ENCODE results near the gene GRAMD1B.

Gene GRAMD1B

DNA sequence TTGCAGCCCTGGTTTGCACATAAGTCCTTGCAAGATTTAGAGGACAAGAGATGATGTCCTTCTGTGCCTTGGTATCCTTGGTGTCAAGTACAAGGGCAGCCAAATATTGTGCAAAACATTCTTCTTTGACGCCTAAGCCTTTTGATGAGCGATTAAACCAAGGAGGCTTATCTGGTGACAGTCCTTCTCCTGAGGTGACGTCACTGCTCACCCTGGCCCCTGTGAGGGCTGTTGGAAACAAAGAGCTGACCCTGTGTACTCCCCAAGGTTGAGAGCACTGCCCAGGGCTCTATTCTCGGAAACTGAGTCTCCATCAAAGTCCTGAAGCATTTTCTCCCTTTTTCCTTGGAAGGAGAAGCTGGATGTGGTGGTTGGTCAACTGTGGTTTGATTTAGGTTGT is 4.7 kb upstream of the GRAMD1B start:
- Mint-ChIP-seq H3K4me3 (no peak overlapping the region), H3K36me3 (no peaks in the 10 kb centered on the region)

GRCh38 chr11:123426789-123427188 is 3.3 kb upstream of the GRAMD1B start:
- Mint-ChIP-seq H3K27me3 (peaks cover 27 to 34% of the 10 kb centered on the region in 2 donors), H3K4me1 (peaks cover 2 to 11% of the 10 kb centered on the region in 2 donors), H3K27ac (no peak overlapping the region), H3K36me3 (no peaks in the 10 kb centered on the region), H3K9me3 (no peaks in the 10 kb centered on the region), H3K4me3 (no peak overlapping the region)
- no peak for ATAC-seq (replicated peaks)
- no peak for DNase-seq

More for the DNA sequence above, 4.7 kb upstream of the GRAMD1B start:
- ATAC-seq (replicated peaks) (no peak), DNase-seq (no peak)
- peaks cover 24 to 30% of the 10 kb centered on the region in 2 donors for H3K27me3 Mint-ChIP-seq
- H3K9me3 Mint-ChIP-seq: no peaks in the 10 kb centered on the region
- H3K4me1 Mint-ChIP-seq: peaks cover 2 to 10% of the 10 kb centered on the region in 2 donors
- no peak overlapping the region for H3K27ac Mint-ChIP-seq

DNA sequence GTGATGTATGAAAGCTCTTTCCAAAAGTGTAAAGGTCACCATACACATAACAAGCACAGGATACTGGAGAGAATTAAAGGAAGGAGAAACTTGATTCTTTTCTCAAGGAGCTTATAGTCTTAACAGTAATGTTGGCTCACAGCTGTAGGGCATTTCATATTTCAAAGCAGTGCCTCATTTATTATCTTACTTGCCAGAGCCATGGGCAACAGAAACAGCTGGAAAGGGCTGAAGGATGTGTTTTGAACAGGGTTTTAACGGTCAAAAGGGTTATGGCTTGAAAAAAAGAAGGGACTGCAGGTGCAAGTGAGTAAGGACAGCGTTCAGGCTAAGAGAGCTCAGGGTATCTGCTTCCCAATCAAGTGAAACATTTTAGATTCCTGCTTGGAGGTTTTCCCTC is 2.7 kb upstream of the GRAMD1B start:
- Mint-ChIP-seq H3K4me3 (no peak overlapping the region), H3K27ac (no peak overlapping the region), H3K27me3 (peaks cover 33 to 40% of the 10 kb centered on the region in 2 donors), H3K36me3 (no peaks in the 10 kb centered on the region), H3K9me3 (no peaks in the 10 kb centered on the region), H3K4me1 (peaks cover 2 to 11% of the 10 kb centered on the region in 2 donors)
- ATAC-seq (replicated peaks): no peak
- DNase-seq: no peak

- Mint-ChIP-seq H3K4me3 (no peak overlapping the region), H3K4me1 (peaks cover 2 to 11% of the 10 kb centered on the region in 2 donors)
These were observed 1.9 kb upstream of the GRAMD1B start for GRCh38 chr11:123428116-123428715.

GRCh38 chr11:123429336-123429735 is 733 bp upstream of the GRAMD1B start:
- Mint-ChIP-seq H3K9me3 (no peaks in the 10 kb centered on the region), H3K27ac (no peak overlapping the region), H3K4me1 (peaks cover 2 to 11% of the 10 kb centered on the region in 2 donors), H3K4me3 (no peak overlapping the region), H3K36me3 (no peaks in the 10 kb centered on the region), H3K27me3 (peaks cover 34 to 39% of the 10 kb centered on the region in 2 donors)
- no peak for ATAC-seq (replicated peaks)
- DNase-seq: no peak

More at GRCh38 chr11:123428116-123428715, 1.9 kb upstream of the GRAMD1B start:
- peaks cover 34 to 44% of the 10 kb centered on the region in 2 donors for H3K27me3 Mint-ChIP-seq
- ATAC-seq (replicated peaks) (no peak), DNase-seq (no peak)
- H3K36me3 Mint-ChIP-seq: no peaks in the 10 kb centered on the region
- no peaks in the 10 kb centered on the region for H3K9me3 Mint-ChIP-seq
- no peak overlapping the region for H3K27ac Mint-ChIP-seq

DNA sequence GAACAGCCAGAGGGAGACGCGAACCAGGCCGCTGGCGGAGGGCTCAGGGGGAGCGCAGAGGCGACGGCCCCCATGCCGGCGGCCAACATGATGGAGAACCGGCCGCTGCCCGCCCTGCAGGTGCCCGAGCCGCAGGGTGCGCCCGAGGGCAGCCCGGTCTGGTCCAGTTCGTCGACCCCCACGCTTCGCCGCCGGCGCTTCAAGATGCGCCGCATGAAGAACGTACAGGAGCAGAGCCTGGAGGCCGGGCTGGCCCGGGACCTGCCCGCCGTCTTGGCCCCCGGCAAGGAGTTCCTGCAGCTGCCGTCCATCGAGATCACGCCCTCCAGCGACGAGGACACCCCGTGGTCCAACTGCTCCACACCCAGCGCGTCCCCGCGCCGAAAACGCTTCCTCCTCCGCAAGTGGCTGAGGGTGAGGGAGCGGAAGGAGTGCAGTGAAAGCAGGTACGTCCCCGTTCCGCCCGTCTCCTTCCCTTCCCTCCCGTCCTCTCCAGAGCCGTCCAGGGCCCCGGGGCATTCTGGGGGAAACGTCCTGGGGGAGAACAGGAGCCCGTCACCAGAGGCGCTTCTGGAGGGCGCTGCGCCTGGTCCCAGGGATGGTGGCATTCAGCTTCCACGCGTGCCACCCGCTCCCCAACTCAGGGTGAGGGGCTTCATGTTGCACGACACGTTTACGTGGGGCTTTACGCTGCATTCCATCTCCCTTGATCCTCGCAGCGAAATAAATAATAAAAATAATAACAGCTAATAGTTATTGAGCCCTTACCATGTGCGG is 840 bp downstream of the GRAMD1B start:
- Mint-ChIP-seq H3K27me3 (peaks cover 34 to 39% of the 10 kb centered on the region in 2 donors), H3K27ac (no peak overlapping the region), H3K36me3 (no peaks in the 10 kb centered on the region), H3K4me1 (peaks cover 2 to 11% of the 10 kb centered on the region in 2 donors), H3K4me3 (peak overlapping the region; percentile 86 to 91), H3K9me3 (no peaks in the 10 kb centered on the region)
- ATAC-seq (replicated peaks) (peak; percentile 67 to 72), DNase-seq (peak; percentile 9)

DNA sequence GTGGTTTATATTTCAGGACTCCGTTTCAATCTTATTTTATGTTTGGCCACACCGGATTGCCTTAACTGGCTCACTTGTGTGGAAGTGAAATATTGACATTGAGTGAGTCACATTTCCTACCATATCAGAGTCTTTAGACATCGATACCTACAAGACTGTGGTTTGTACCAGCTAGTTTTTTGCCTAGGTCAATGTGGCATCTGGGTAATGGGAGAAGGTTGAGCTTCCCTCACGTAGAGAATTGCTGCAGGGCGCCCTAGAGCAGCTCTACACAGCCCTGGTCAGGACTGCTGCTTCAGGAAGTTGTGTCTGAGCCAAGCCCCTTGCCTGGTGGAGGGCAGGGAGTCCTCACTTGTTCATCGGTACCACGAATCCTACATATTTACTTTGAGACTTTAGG is 1.6 kb downstream of the GRAMD1B start:
- peaks cover 2 to 11% of the 10 kb centered on the region in 2 donors for H3K4me1 Mint-ChIP-seq
- peaks cover 34 to 39% of the 10 kb centered on the region in 2 donors for H3K27me3 Mint-ChIP-seq
- ATAC-seq (replicated peaks) (no peak), DNase-seq (no peak)
- peaks cover 0 to 3% of the 10 kb centered on the region in 2 donors for H3K9me3 Mint-ChIP-seq
- H3K36me3 Mint-ChIP-seq: no peaks in the 10 kb centered on the region
- H3K27ac Mint-ChIP-seq: no peak overlapping the region
- H3K4me3 Mint-ChIP-seq: no peak overlapping the region

DNA sequence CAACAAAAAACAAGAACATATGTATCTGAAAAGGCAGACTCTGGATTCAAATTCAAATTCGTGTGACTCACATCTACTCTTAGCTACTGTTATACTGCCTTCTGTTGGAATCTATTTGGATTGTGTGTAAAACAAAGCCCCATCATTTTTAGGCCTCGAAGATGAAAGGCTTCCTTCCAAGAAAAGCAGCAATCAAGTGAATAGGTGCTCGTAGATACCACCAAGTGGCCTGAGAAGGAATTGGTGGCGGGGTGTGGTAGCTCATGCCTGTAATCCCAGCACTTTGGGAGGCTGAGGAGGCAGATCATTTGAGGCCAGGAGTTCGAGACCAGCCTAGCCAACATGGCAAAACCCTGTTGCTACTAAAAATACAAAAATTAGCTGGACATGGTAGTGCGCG is 4.2 kb downstream of the GRAMD1B start:
- no peaks in the 10 kb centered on the region for H3K36me3 Mint-ChIP-seq
- H3K27ac Mint-ChIP-seq: no peak overlapping the region
- H3K4me3 Mint-ChIP-seq: no peak overlapping the region
- H3K27me3 Mint-ChIP-seq: peaks cover 23 to 25% of the 10 kb centered on the region in 2 donors
- ATAC-seq (replicated peaks): no peak
- DNase-seq: no peak
- peaks cover 2 to 11% of the 10 kb centered on the region in 2 donors for H3K4me1 Mint-ChIP-seq
- peaks cover 0 to 3% of the 10 kb centered on the region in 2 donors for H3K9me3 Mint-ChIP-seq

DNA sequence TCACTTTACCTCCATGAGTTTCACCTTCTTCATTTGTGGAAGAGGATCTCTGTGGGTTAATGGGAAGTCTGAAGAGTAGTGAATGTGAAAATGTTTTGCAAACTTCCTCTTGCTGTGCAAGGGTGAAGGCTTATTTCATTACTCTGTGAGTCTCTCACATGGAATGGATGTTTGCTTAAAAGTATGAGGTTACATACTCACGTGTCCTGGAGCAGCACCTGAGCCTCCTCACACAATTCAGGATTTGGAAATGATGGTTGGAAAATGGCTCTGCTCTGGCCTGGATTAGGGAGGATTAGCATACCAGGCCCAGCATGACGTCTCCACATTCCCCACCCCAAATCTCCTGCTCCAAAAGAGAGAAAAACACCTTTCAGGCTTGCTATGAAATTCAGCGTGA is 4.8 kb downstream of the GRAMD1B start:
- Mint-ChIP-seq H3K4me1 (peaks cover 2 to 6% of the 10 kb centered on the region in 2 donors), H3K9me3 (peaks cover 0 to 3% of the 10 kb centered on the region in 2 donors), H3K4me3 (no peak overlapping the region), H3K27me3 (peaks cover 17 to 19% of the 10 kb centered on the region in 2 donors), H3K27ac (no peak overlapping the region), H3K36me3 (no peaks in the 10 kb centered on the region)
- ATAC-seq (replicated peaks) (no peak), DNase-seq (no peak)

GRCh38 chr11:123437236-123437979 is 7.3 kb downstream of the GRAMD1B start:
- H3K4me1 Mint-ChIP-seq: no peaks in the 10 kb centered on the region

DNA sequence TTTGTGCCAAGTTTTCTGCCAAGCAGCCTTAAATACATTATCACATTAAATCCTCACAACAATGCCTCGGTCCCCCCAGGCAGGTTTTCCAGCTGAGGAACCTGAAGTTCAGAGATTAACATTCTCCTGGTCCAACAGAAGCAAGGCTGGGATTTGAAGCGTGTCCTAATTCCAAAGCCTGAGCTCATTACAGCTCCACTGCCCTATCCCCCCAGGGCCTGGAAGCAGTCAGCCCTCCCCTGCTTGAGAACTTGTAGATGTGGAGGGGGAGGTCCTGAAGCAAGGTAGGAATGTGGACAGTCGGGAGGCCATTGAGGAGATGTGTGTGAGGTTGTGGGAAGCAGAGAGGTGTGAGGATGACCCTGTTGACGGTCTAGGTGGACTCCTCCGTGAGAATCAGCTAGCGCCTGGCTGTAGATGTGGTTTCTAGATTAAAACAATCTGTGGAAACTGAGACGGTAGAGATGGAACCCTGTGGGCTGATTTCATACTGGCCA is 8.1 kb downstream of the GRAMD1B start:
- Mint-ChIP-seq H3K4me3 (no peak overlapping the region), H3K27ac (no peak overlapping the region), H3K27me3 (no peaks in the 10 kb centered on the region), H3K4me1 (no peaks in the 10 kb centered on the region), H3K9me3 (peaks cover 0 to 4% of the 10 kb centered on the region in 2 donors), H3K36me3 (no peaks in the 10 kb centered on the region)
- ATAC-seq (replicated peaks) (no peak), DNase-seq (no peak)

More at GRCh38 chr11:123437236-123437979, 7.3 kb downstream of the GRAMD1B start:
- ATAC-seq (replicated peaks): no peak
- Mint-ChIP-seq H3K27ac (no peak overlapping the region), H3K27me3 (peaks cover 3 to 4% of the 10 kb centered on the region in 2 donors), H3K4me3 (no peak overlapping the region), H3K36me3 (no peaks in the 10 kb centered on the region), H3K9me3 (peaks cover 0 to 4% of the 10 kb centered on the region in 2 donors)
- no peak for DNase-seq

DNA sequence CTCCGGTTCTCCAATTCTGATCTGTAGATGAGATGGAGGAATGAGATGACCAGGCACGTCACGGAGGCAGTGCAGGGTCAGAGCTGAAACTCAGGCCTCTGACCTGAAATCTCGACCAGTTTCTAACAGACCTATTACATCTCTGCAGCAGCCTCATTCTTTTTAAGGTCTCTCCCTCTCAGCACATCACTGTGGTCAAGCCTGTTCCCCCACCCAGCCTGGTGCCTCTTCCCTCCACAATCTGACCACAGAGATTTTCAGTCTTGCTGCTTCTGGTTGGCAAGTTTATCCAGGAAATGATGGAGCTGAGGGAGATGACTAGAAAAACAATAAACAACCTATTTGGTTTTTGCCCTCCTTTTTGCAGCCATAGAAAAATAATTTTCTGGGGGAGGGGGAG is 9.5 kb downstream of the GRAMD1B start:
- no peak for DNase-seq
- no peak for ATAC-seq (replicated peaks)
- no peak overlapping the region for H3K4me3 Mint-ChIP-seq
- H3K36me3 Mint-ChIP-seq: no peaks in the 10 kb centered on the region
- peaks cover 0 to 4% of the 10 kb centered on the region in 2 donors for H3K9me3 Mint-ChIP-seq
- H3K27me3 Mint-ChIP-seq: no peaks in the 10 kb centered on the region
- no peak overlapping the region for H3K27ac Mint-ChIP-seq
- H3K4me1 Mint-ChIP-seq: no peaks in the 10 kb centered on the region

DNA sequence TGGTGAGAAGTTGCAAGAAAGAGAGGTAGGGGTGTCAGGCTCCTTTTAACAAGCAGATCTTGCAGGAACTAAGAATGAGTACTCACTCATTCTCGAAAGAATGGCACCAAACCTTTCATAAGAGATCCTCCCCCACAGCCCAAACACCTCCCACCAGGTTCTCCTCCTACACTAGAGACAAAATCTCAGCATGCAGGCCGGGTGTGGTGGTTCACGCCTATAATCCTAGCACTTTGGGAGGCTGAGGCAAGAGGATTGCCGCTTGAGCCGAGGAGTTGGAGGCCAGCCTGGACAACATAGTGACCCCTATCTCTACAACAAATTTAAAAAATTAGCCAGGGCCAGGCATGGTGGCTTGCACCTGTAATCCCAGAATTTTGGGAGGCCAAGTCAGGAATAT is 11.1 kb downstream of the GRAMD1B start:
- ATAC-seq (replicated peaks) (no peak), DNase-seq (no peak)
- H3K4me1 Mint-ChIP-seq: no peaks in the 10 kb centered on the region
- no peaks in the 10 kb centered on the region for H3K36me3 Mint-ChIP-seq
- H3K4me3 Mint-ChIP-seq: no peak overlapping the region
- no peak overlapping the region for H3K27ac Mint-ChIP-seq
- no peaks in the 10 kb centered on the region for H3K27me3 Mint-ChIP-seq
- H3K9me3 Mint-ChIP-seq: peaks cover 0 to 4% of the 10 kb centered on the region in 2 donors

DNA sequence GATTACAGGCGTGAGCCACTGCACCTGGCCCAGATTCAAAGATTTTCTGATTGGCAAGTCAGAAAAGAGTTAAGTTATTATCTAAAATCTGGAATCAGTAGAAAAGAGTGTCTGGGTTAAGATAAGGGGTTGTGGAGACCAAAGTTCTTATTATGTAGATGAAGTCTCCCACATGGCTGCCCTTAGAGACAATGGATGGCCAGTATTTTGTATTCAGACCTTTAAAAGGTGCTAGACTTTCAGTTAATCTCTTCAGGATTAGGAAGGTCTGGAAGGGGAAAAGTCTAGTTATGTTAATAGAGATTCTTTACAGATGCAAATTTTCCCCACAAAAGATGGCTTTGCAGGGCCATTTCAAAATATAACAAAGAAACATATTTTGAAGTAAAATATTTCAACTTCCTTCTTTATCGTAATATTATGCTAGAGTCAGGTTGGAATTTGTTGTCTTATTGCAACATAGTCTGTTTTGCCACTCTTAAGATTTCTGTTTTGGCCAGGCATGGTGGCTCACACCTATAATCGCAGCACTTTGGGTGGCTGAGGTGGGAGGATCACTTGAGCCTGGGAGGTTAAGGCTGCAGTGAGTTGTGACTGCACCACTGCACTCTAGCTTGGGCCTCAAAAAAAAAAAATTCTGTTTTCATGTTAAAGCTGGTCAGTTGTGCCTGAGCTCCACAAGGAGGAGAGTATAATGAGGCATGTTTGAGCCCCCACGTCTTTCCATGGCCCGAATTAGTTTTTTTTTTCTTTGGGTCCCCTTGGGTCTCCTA is 14.0 kb downstream of the GRAMD1B start:
- Mint-ChIP-seq H3K27me3 (no peaks in the 10 kb centered on the region), H3K27ac (no peak overlapping the region), H3K9me3 (peaks cover 0 to 1% of the 10 kb centered on the region in 2 donors), H3K4me3 (no peak overlapping the region), H3K36me3 (no peaks in the 10 kb centered on the region), H3K4me1 (no peaks in the 10 kb centered on the region)
- DNase-seq (no peak), ATAC-seq (replicated peaks) (no peak)
